Measurements from ENCODE around the gene CA11. TPM values are rescaled to one million over a fixed set of nuclear protein-coding genes. Genes with fewer than 3 reads are reported as not detected.
A peak's percentile ranks its signal among the peaks of the same experiment; 100 is the strongest.
"Not testable (repeated sequence)": the region's sequence is repeated elsewhere in the genome, so short reads cannot be mapped to it uniquely, and the experiment has no call there.

The CA11 gene
- total and polyA plus RNA-seq, 4 experiments from 2014 or later = 5.0 to 15.4 (median 11.5) TPM

DNA sequence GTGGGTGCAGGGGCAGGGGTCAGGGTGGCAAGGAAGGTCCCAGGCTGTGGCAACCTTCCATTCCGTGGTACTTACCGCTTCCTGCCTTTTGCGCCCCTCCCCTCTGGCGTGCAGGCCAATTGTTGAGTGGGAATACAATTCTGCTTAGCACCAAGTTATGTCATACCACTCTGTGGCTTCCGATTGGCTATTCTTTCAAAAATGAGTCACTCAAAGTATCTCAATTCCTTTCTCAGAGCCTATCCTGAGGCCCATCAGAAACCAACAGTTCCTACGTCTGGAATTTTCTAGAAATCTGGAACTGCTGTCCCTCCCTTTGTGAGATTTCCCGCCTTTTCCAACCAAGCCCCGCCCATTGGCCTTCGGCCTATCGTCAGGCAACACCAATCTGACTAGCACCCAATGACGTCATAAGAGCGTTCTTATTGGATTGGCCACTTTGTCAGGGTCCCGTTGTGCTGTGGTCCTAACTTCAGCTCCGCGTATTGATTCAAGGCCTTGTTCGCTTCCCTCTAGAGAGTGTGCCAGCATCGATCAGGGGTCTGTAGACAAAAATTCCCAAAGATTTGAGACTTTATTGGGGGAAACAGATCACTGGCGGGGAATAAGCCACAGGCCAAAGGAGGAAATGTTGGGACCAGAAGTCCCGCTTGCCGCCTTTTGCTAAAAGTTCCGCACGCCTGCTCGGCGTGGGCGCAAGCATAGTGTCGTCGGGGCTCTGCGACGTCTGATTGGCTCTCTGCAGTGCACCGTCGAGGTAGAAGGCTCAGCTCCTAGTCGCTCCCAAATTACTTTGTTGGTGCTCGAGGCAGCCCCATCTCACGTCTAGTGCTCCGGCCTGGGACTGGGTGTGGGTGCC lies 15.1 kb upstream of the CA11 start:
- H3K27ac ChIP-seq (ENCODE audit: low read depth, low read length) = peak overlapping the region; percentile 44
- peak overlapping the region in 1 of 2 donors; percentile 25 for H3K4me3 ChIP-seq (ENCODE audit: low read length in 2 of 2)
- ChIA-PET POLR2A (ENCODE audit: partially characterized antibody) (interaction anchor here (1.3 kb wide), 1 partner anchor 52 kb away, joined by 3 read pairs; no protein-coding TSS in a partner anchor), CTCF (ENCODE audit: partially characterized antibody) (no interaction called here)
- peaks cover 10% of the 10 kb centered on the region for H3K4me1 ChIP-seq (ENCODE audit: insufficient read depth, low read length)
- no peaks in the 10 kb centered on the region for H3K9me3 ChIP-seq (ENCODE audit: control insufficient read depth in 1 of 2, low read length in 2 of 2)
- intact Hi-C loops (cut with micrococcal nuclease) = loop anchor here (1.0 kb wide), 1 partner anchor 15 kb away; the partner anchor contains the start of gene CA11
- Mint-ChIP-seq H3K36me3 (no peaks in the 10 kb centered on the region), H3K27ac (peak overlapping the region; percentile 79 to 99 (median 98)), H3K4me3 (peak overlapping the region; percentile 70 to 87 (median 81)), H3K4me1 (peaks cover 5 to 12% (median 8%) of the 10 kb centered on the region in 4 donors), H3K9me3 (no peaks in the 10 kb centered on the region), H3K27me3 (no peaks in the 10 kb centered on the region)
- no peaks in the 10 kb centered on the region for H3K36me3 ChIP-seq (ENCODE audit: insufficient read depth, low read length)
- peak; percentile 82 to 88 (median 85) for DNase-seq
- no peaks in the 10 kb centered on the region for H3K27me3 ChIP-seq (ENCODE audit: insufficient read depth, low read length)

DNA sequence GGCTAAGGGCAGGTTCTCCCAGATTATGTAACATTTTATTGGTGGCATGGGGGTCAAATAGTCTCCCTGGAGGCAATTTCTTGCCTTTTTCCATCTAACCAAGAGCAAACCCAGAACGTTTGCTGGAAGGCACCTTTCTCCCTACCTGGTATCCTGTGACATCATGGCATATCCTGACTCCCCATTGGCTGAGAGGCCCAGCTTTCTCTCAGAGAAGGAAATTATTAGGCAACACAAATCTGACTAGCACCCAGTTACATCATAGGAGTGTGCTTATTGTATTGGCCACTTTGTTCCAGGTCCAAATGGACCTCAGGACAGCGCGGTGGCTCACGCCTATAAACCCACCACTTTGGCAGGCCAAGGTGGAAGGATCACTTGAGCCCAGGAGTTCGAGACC lies 13.8 kb upstream of the CA11 start:
- H3K9me3 ChIP-seq (ENCODE audit: control insufficient read depth in 1 of 2, low read length in 2 of 2) = no peaks in the 10 kb centered on the region
- Mint-ChIP-seq H3K9me3 (no peaks in the 10 kb centered on the region), H3K4me3 (no peak overlapping the region), H3K27ac (peak overlapping the region in 1 of 7 donors; percentile 31), H3K36me3 (no peaks in the 10 kb centered on the region), H3K4me1 (peaks cover 5 to 12% (median 8%) of the 10 kb centered on the region in 4 donors), H3K27me3 (no peaks in the 10 kb centered on the region)
- H3K4me3 ChIP-seq (ENCODE audit: low read length in 2 of 2) = no peak overlapping the region
- no peaks in the 10 kb centered on the region for H3K36me3 ChIP-seq (ENCODE audit: insufficient read depth, low read length)
- intact Hi-C loops (cut with micrococcal nuclease) = no loop called here
- ChIA-PET POLR2A (ENCODE audit: partially characterized antibody) (no interaction called here), CTCF (ENCODE audit: partially characterized antibody) (interaction anchor here (2.1 kb wide), 1 partner anchor 15 kb away, joined by 6 read pairs; no protein-coding TSS in a partner anchor)
- no peaks in the 10 kb centered on the region for H3K27me3 ChIP-seq (ENCODE audit: insufficient read depth, low read length)
- no peak overlapping the region for H3K27ac ChIP-seq (ENCODE audit: low read depth, low read length)
- DNase-seq = no peak
- peaks cover 10% of the 10 kb centered on the region for H3K4me1 ChIP-seq (ENCODE audit: insufficient read depth, low read length)

- H3K4me1 ChIP-seq (ENCODE audit: insufficient read depth, low read length) = peaks cover 10% of the 10 kb centered on the region
- no peaks in the 10 kb centered on the region for H3K27me3 ChIP-seq (ENCODE audit: insufficient read depth, low read length)
- Mint-ChIP-seq H3K9me3 (no peaks in the 10 kb centered on the region), H3K27ac (peak overlapping the region in 2 of 7 donors; percentile 70 to 79), H3K36me3 (no peaks in the 10 kb centered on the region), H3K4me3 (peak overlapping the region in 1 of 8 donors; percentile 25), H3K27me3 (no peaks in the 10 kb centered on the region), H3K4me1 (peaks cover 5 to 12% (median 8%) of the 10 kb centered on the region in 4 donors)
- H3K9me3 ChIP-seq (ENCODE audit: control insufficient read depth in 1 of 2, low read length in 2 of 2) = no peaks in the 10 kb centered on the region
- intact Hi-C loops (cut with micrococcal nuclease) = no loop called here
- no peak for DNase-seq
- H3K36me3 ChIP-seq (ENCODE audit: insufficient read depth, low read length) = no peaks in the 10 kb centered on the region
- POLR2A ChIA-PET (ENCODE audit: partially characterized antibody) = interaction anchor here (0.8 kb wide), 1 partner anchor 10 kb away, joined by 3 read pairs; no protein-coding TSS in a partner anchor
- no peak overlapping the region for H3K27ac ChIP-seq (ENCODE audit: low read depth, low read length)
- H3K4me3 ChIP-seq (ENCODE audit: low read length in 2 of 2) = no peak overlapping the region
- CTCF ChIA-PET (ENCODE audit: partially characterized antibody) = interaction anchor here (1.5 to 2.1 kb wide), 4 partner anchors 16 to 185 kb away, joined by 3 to 6 read pairs (median 5); no protein-coding TSS in a partner anchor
These were observed 12.5 kb upstream of the CA11 start for GRCh38 chr19:48658483-48658882.

DNA sequence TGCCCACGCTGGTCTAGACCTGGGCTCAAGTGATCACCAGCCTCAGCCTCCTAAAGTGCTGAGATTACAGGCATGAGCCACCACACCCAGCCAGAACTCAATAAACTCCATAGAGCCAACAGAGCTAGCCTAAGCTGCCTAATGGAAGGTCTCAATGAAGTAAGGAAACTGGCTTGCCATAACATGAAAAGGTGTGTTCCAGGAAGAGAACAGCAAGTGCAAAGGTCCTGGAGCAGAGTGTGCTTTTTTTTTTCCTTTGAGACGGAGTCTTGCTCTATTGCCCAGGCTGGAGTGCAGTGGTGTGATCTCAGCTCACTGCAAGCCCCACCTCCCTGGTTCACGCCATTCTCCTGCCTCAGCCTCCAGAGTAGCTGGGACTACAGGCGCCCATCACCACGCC lies 11.8 kb upstream of the CA11 start:
- H3K4me3 Mint-ChIP-seq; H3K27me3 ChIP-seq (ENCODE audit: insufficient read depth, low read length); intact Hi-C loops (cut with micrococcal nuclease); H3K9me3 Mint-ChIP-seq; H3K4me3 ChIP-seq (ENCODE audit: low read length in 2 of 2); H3K27ac ChIP-seq (ENCODE audit: low read depth, low read length); H3K36me3 Mint-ChIP-seq; DNase-seq; H3K36me3 ChIP-seq (ENCODE audit: insufficient read depth, low read length); H3K27me3 Mint-ChIP-seq; H3K9me3 ChIP-seq (ENCODE audit: control insufficient read depth in 1 of 2, low read length in 2 of 2): not testable (repeated sequence)
- Mint-ChIP-seq H3K27ac (peak overlapping the region in 1 of 7 donors; percentile 55), H3K4me1 (peaks cover 5 to 12% (median 8%) of the 10 kb centered on the region in 4 donors)
- ChIA-PET CTCF (ENCODE audit: partially characterized antibody) (interaction anchor here (0.7 to 1.9 kb wide), 6 partner anchors 16 to 504 kb away, joined by 3 to 6 read pairs (median 4); no protein-coding TSS in a partner anchor), POLR2A (ENCODE audit: partially characterized antibody) (interaction anchor here (0.6 kb wide), 1 partner anchor 130 kb away, joined by 3 read pairs; no protein-coding TSS in a partner anchor)
- peaks cover 10% of the 10 kb centered on the region for H3K4me1 ChIP-seq (ENCODE audit: insufficient read depth, low read length)

GRCh38 chr19:48656840-48657474 lies 11.0 kb upstream of the CA11 start:
- CTCF ChIA-PET (ENCODE audit: partially characterized antibody) = interaction anchor here (0.9 to 1.9 kb wide), 4 partner anchors 17 to 187 kb away, joined by 3 to 6 read pairs (median 4); no protein-coding TSS in a partner anchor

DNA sequence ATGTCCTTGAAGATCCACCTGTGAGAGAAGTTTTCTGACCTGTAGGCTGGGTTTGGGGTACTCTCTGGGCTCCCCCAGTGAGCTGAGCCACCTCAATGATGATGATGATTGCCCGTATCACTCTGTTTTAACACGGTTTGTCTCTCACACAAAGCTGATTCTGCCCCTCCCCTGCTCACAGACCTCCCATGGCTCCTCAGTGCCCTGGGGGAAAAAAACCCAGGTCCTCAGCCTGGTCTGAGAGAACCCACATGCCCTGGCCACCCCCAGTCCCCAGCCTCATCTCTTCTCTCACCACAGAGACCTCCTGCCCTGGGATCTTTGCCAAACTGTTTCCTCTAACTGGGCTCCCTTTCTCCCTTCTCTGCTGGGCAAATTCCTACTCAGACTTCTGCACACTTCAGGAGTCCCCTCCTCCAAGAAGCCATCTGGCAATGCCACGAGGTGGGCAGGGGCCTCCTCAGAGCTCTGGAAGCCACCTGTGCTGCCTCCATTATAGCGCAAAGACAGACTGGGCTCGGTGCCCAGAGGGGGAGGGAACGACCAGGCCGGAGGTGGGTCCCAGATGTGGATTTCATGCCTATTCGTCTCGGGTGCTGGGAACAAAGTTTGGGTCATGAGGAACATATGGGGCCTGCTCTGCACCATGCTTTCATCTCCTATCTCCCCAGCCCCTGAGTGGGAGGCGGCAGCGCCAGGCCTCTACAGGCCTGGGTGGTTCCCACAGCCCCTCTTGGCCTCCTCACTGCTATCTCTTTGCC lies 8.5 kb upstream of the CA11 start:
- H3K27ac ChIP-seq (ENCODE audit: low read depth, low read length) = no peak overlapping the region
- H3K36me3 ChIP-seq (ENCODE audit: insufficient read depth, low read length) = no peaks in the 10 kb centered on the region
- no peak for DNase-seq
- no peaks in the 10 kb centered on the region for H3K36me3 Mint-ChIP-seq
- no peaks in the 10 kb centered on the region for H3K27me3 ChIP-seq (ENCODE audit: insufficient read depth, low read length)
- ChIA-PET POLR2A (ENCODE audit: partially characterized antibody) (no interaction called here), CTCF (ENCODE audit: partially characterized antibody) (interaction anchor here (1.7 kb wide), 1 partner anchor 21 kb away, joined by 13 read pairs; no protein-coding TSS in a partner anchor)
- H3K9me3 ChIP-seq (ENCODE audit: control insufficient read depth in 1 of 2, low read length in 2 of 2) = no peaks in the 10 kb centered on the region
- H3K4me1 Mint-ChIP-seq = peaks cover 2 to 9% (median 4%) of the 10 kb centered on the region in 4 donors
- no peak overlapping the region for H3K4me3 ChIP-seq (ENCODE audit: low read length in 2 of 2)
- no peaks in the 10 kb centered on the region for H3K9me3 Mint-ChIP-seq
- no peak overlapping the region for H3K4me3 Mint-ChIP-seq
- intact Hi-C loops (cut with micrococcal nuclease) = no loop called here
- no peaks in the 10 kb centered on the region for H3K27me3 Mint-ChIP-seq
- H3K4me1 ChIP-seq (ENCODE audit: insufficient read depth, low read length) = peaks cover 4% of the 10 kb centered on the region
- peak overlapping the region in 1 of 7 donors; percentile 70 for H3K27ac Mint-ChIP-seq

More at GRCh38 chr19:48656840-48657474, 11.0 kb upstream of the CA11 start:
- no peaks in the 10 kb centered on the region for H3K9me3 Mint-ChIP-seq
- Histone ChIP-seq H3K36me3 (ENCODE audit: insufficient read depth, low read length) (no peaks in the 10 kb centered on the region), H3K4me1 (ENCODE audit: insufficient read depth, low read length) (peaks cover 10% of the 10 kb centered on the region), H3K4me3 (ENCODE audit: low read length in 2 of 2) (no peak overlapping the region), H3K27me3 (ENCODE audit: insufficient read depth, low read length) (no peaks in the 10 kb centered on the region), H3K27ac (ENCODE audit: low read depth, low read length) (no peak overlapping the region), H3K9me3 (ENCODE audit: control insufficient read depth in 1 of 2, low read length in 2 of 2) (no peaks in the 10 kb centered on the region)
- POLR2A ChIA-PET (ENCODE audit: partially characterized antibody) = interaction anchor here (0.6 to 2.3 kb wide), 2 partner anchors 11 to 131 kb away, joined by 3 to 8 read pairs; partner anchors contain the start of gene CA11
- H3K27ac Mint-ChIP-seq = peak overlapping the region in 1 of 7 donors; percentile 70
- no peaks in the 10 kb centered on the region for H3K36me3 Mint-ChIP-seq
- no peak for DNase-seq
- H3K27me3 Mint-ChIP-seq = no peaks in the 10 kb centered on the region
- intact Hi-C loops (cut with micrococcal nuclease) = no loop called here
- H3K4me1 Mint-ChIP-seq = peaks cover 5 to 9% (median 8%) of the 10 kb centered on the region in 4 donors
- no peak overlapping the region for H3K4me3 Mint-ChIP-seq

Data from CD4-positive, alpha-beta memory T cell (primary cell).